ENCODE data around the gene MRTFA.
"Not testable (repeated sequence)": the region's sequence is repeated elsewhere in the genome, so short reads cannot be mapped to it uniquely, and the experiment has no call there.

Gene MRTFA

GRCh38 chr22:40560994-40561515 is 75.5 kb downstream of the MRTFA start:
- Histone ChIP-seq H3K4me3 (ENCODE audit: insufficient read depth, low read depth, low read length) (no peak overlapping the region), H3K27ac (ENCODE audit: insufficient read depth, low read depth, low read length, poor library complexity, severe bottlenecking) (no peak overlapping the region), H3K9me3 (ENCODE audit: control insufficient read depth, low read length) (no peaks in the 10 kb centered on the region), H3K36me3 (ENCODE audit: control insufficient read depth, insufficient read depth, low read length) (no peaks in the 10 kb centered on the region), H3K27me3 (ENCODE audit: control insufficient read depth, insufficient read depth, low read length, poor library complexity, severe bottlenecking) (no peaks in the 10 kb centered on the region), H3K4me1 (ENCODE audit: control insufficient read depth, insufficient read depth, low read length) (no peaks in the 10 kb centered on the region)
- WGBS, 2 experiments = 91 to 98% methylated on average over 2 of the region's 2 CpGs

GRCh38 chr22:40560551-40560950 is 76.0 kb downstream of the MRTFA start:
- no peaks in the 10 kb centered on the region for H3K27me3 ChIP-seq (ENCODE audit: control insufficient read depth, insufficient read depth, low read length, poor library complexity, severe bottlenecking)
- H3K27ac ChIP-seq (ENCODE audit: insufficient read depth, low read depth, low read length, poor library complexity, severe bottlenecking) = no peak overlapping the region
- H3K4me3 ChIP-seq (ENCODE audit: insufficient read depth, low read depth, low read length) = no peak overlapping the region
- no peaks in the 10 kb centered on the region for H3K36me3 ChIP-seq (ENCODE audit: control insufficient read depth, insufficient read depth, low read length)
- WGBS, 2 experiments = 93 to 95% methylated on average over 3 of the region's 3 CpGs
- no peaks in the 10 kb centered on the region for H3K9me3 ChIP-seq (ENCODE audit: control insufficient read depth, low read length)
- no peaks in the 10 kb centered on the region for H3K4me1 ChIP-seq (ENCODE audit: control insufficient read depth, insufficient read depth, low read length)

- Histone ChIP-seq H3K9me3 (ENCODE audit: control insufficient read depth, low read length) (no peaks in the 10 kb centered on the region), H3K4me1 (ENCODE audit: control insufficient read depth, insufficient read depth, low read length) (no peaks in the 10 kb centered on the region), H3K27me3 (ENCODE audit: control insufficient read depth, insufficient read depth, low read length, poor library complexity, severe bottlenecking) (no peaks in the 10 kb centered on the region), H3K4me3 (ENCODE audit: insufficient read depth, low read depth, low read length) (no peak overlapping the region), H3K27ac (ENCODE audit: insufficient read depth, low read depth, low read length, poor library complexity, severe bottlenecking) (no peak overlapping the region), H3K36me3 (ENCODE audit: control insufficient read depth, insufficient read depth, low read length) (no peaks in the 10 kb centered on the region)
- WGBS, 2 experiments = 96 to 98% methylated on average over 2 of the region's 2 CpGs
Observed at GRCh38 chr22:40557972-40558371, 78.5 kb downstream of the MRTFA start.

- no peak overlapping the region for H3K27ac ChIP-seq (ENCODE audit: insufficient read depth, low read depth, low read length, poor library complexity, severe bottlenecking)
Observed at GRCh38 chr22:40556641-40557040, 79.9 kb downstream of the MRTFA start.

GRCh38 chr22:40554023-40554422 is 82.5 kb downstream of the MRTFA start:
- not testable (repeated sequence) for H3K27ac ChIP-seq (ENCODE audit: insufficient read depth, low read depth, low read length, poor library complexity, severe bottlenecking); H3K9me3 ChIP-seq (ENCODE audit: control insufficient read depth, low read length); H3K4me1 ChIP-seq (ENCODE audit: control insufficient read depth, insufficient read depth, low read length); H3K27me3 ChIP-seq (ENCODE audit: control insufficient read depth, insufficient read depth, low read length, poor library complexity, severe bottlenecking); H3K4me3 ChIP-seq (ENCODE audit: insufficient read depth, low read depth, low read length)
- WGBS, 2 experiments = 94% methylated on average over 1 of the region's 1 CpG
- H3K36me3 ChIP-seq (ENCODE audit: control insufficient read depth, insufficient read depth, low read length) = peaks cover 10% of the 10 kb centered on the region

More at GRCh38 chr22:40556641-40557040, 79.9 kb downstream of the MRTFA start:
- Histone ChIP-seq H3K27me3 (ENCODE audit: control insufficient read depth, insufficient read depth, low read length, poor library complexity, severe bottlenecking) (no peaks in the 10 kb centered on the region), H3K36me3 (ENCODE audit: control insufficient read depth, insufficient read depth, low read length) (peaks cover 5% of the 10 kb centered on the region), H3K4me3 (ENCODE audit: insufficient read depth, low read depth, low read length) (no peak overlapping the region), H3K9me3 (ENCODE audit: control insufficient read depth, low read length) (no peaks in the 10 kb centered on the region), H3K4me1 (ENCODE audit: control insufficient read depth, insufficient read depth, low read length) (no peaks in the 10 kb centered on the region)
- WGBS, 2 experiments = 75 to 85% methylated on average over 1 of the region's 1 CpG

- 87 to 89% methylated on average over 7 of the region's 7 CpGs for WGBS, 2 experiments
- Histone ChIP-seq H3K4me3 (ENCODE audit: insufficient read depth, low read depth, low read length) (no peak overlapping the region), H3K4me1 (ENCODE audit: control insufficient read depth, insufficient read depth, low read length) (no peaks in the 10 kb centered on the region), H3K27ac (ENCODE audit: insufficient read depth, low read depth, low read length, poor library complexity, severe bottlenecking) (no peak overlapping the region), H3K27me3 (ENCODE audit: control insufficient read depth, insufficient read depth, low read length, poor library complexity, severe bottlenecking) (no peaks in the 10 kb centered on the region), H3K36me3 (ENCODE audit: control insufficient read depth, insufficient read depth, low read length) (peaks cover 10% of the 10 kb centered on the region), H3K9me3 (ENCODE audit: control insufficient read depth, low read length) (no peaks in the 10 kb centered on the region)
Observed at GRCh38 chr22:40553014-40553554, 83.4 kb downstream of the MRTFA start.

GRCh38 chr22:40552070-40552469 is 84.4 kb downstream of the MRTFA start:
- Histone ChIP-seq H3K27ac (ENCODE audit: insufficient read depth, low read depth, low read length, poor library complexity, severe bottlenecking) (no peak overlapping the region), H3K27me3 (ENCODE audit: control insufficient read depth, insufficient read depth, low read length, poor library complexity, severe bottlenecking) (no peaks in the 10 kb centered on the region), H3K9me3 (ENCODE audit: control insufficient read depth, low read length) (no peaks in the 10 kb centered on the region), H3K4me1 (ENCODE audit: control insufficient read depth, insufficient read depth, low read length) (no peaks in the 10 kb centered on the region), H3K4me3 (ENCODE audit: insufficient read depth, low read depth, low read length) (no peak overlapping the region), H3K36me3 (ENCODE audit: control insufficient read depth, insufficient read depth, low read length) (peaks cover 10% of the 10 kb centered on the region)
- WGBS, 2 experiments = 97 to 98% methylated on average over 9 of the region's 9 CpGs

- WGBS, 2 experiments = 94 to 99% methylated on average over 4 of the region's 4 CpGs
- H3K36me3 ChIP-seq (ENCODE audit: control insufficient read depth, insufficient read depth, low read length) = peaks cover 10% of the 10 kb centered on the region
- no peaks in the 10 kb centered on the region for H3K4me1 ChIP-seq (ENCODE audit: control insufficient read depth, insufficient read depth, low read length)
- no peaks in the 10 kb centered on the region for H3K9me3 ChIP-seq (ENCODE audit: control insufficient read depth, low read length)
- no peak overlapping the region for H3K27ac ChIP-seq (ENCODE audit: insufficient read depth, low read depth, low read length, poor library complexity, severe bottlenecking)
- no peak overlapping the region for H3K4me3 ChIP-seq (ENCODE audit: insufficient read depth, low read depth, low read length)
- no peaks in the 10 kb centered on the region for H3K27me3 ChIP-seq (ENCODE audit: control insufficient read depth, insufficient read depth, low read length, poor library complexity, severe bottlenecking)
Observed at GRCh38 chr22:40547729-40548143, 88.8 kb downstream of the MRTFA start.

GRCh38 chr22:40544758-40545157 is 91.8 kb downstream of the MRTFA start:
- 83% methylated on average over 1 of the region's 2 CpGs; no CpG with 5 or more reads in 1 of the 2 experiments for WGBS, 2 experiments
- H3K4me1 ChIP-seq (ENCODE audit: control insufficient read depth, insufficient read depth, low read length) = no peaks in the 10 kb centered on the region
- H3K36me3 ChIP-seq (ENCODE audit: control insufficient read depth, insufficient read depth, low read length) = no peaks in the 10 kb centered on the region
- no peak overlapping the region for H3K27ac ChIP-seq (ENCODE audit: insufficient read depth, low read depth, low read length, poor library complexity, severe bottlenecking)
- no peak overlapping the region for H3K4me3 ChIP-seq (ENCODE audit: insufficient read depth, low read depth, low read length)
- H3K27me3 ChIP-seq (ENCODE audit: control insufficient read depth, insufficient read depth, low read length, poor library complexity, severe bottlenecking) = no peaks in the 10 kb centered on the region
- H3K9me3 ChIP-seq (ENCODE audit: control insufficient read depth, low read length) = no peaks in the 10 kb centered on the region

GRCh38 chr22:40542821-40543540 is 93.5 kb downstream of the MRTFA start:
- 91 to 92% methylated on average over 2 of the region's 2 CpGs for WGBS, 2 experiments
- no peak overlapping the region for H3K27ac ChIP-seq (ENCODE audit: insufficient read depth, low read depth, low read length, poor library complexity, severe bottlenecking)
- H3K27me3 ChIP-seq (ENCODE audit: control insufficient read depth, insufficient read depth, low read length, poor library complexity, severe bottlenecking) = no peaks in the 10 kb centered on the region
- no peaks in the 10 kb centered on the region for H3K36me3 ChIP-seq (ENCODE audit: control insufficient read depth, insufficient read depth, low read length)
- no peak overlapping the region for H3K4me3 ChIP-seq (ENCODE audit: insufficient read depth, low read depth, low read length)
- no peaks in the 10 kb centered on the region for H3K4me1 ChIP-seq (ENCODE audit: control insufficient read depth, insufficient read depth, low read length)
- no peaks in the 10 kb centered on the region for H3K9me3 ChIP-seq (ENCODE audit: control insufficient read depth, low read length)

Data from ectodermal cell (in vitro differentiated cells).